H1 (cell line): ENCODE results near the gene SIPA1L3. TPM values are rescaled to one million over a fixed set of nuclear protein-coding genes. Genes with fewer than 3 reads are reported as not detected.

Experiments
- ASH2L ChIP-seq: fragments of 200-600, 300-600 bp; sonication (generic); IDR thresholded peaks from one replicate; pipeline ENCODE4 v1.7.1; 2017; ENCODE audit warnings: low read length
- CBX5 ChIP-seq: fragments of 300-800, 300-1000 bp; sonication (generic); IDR thresholded peaks from 2 replicates; pipeline ENCODE4 v1.7.1; 2016; ENCODE audit warnings: antibody characterized with exemption, low read length, low read depth
- CHD7 ChIP-seq: fragments of 300-600 bp; sonication (generic); IDR thresholded peaks from 2 replicates; pipeline ENCODE4 v1.7.1; 2012; ENCODE audit warnings: low read length, moderate library complexity, mild to moderate bottlenecking, inconsistent platforms; ENCODE audit not compliant: insufficient replicate concordance
- CREB1 ChIP-seq: IDR thresholded peaks from 2 replicates; pipeline ENCODE4 v1.6.1; 2012; ENCODE audit warnings: inconsistent platforms
- CTBP2 ChIP-seq: IDR thresholded peaks from 2 replicates; pipeline ENCODE4 v1.7.0; 2011; ENCODE audit warnings: borderline replicate concordance, mild to moderate bottlenecking, moderate library complexity, mixed read lengths, low read length; ENCODE audit not compliant: insufficient read depth, insufficient read length
- KDM4A ChIP-seq: IDR thresholded peaks from one replicate; pipeline ENCODE4 v1.7.1; 2012; ENCODE audit warnings: low read depth, mild to moderate bottlenecking, moderate library complexity, low read length, inconsistent platforms; ENCODE audit not compliant: severe bottlenecking
- POLR2A ChIP-seq, 2 experiments: IDR thresholded peaks; 1 replicate in 1 of 2; 2 replicates in 1 of 2; pipeline ENCODE4 v1.6.1; 2011; ENCODE audit warnings: low read depth in 2 of 2, low read length in 2 of 2, mild to moderate bottlenecking in 2 of 2; ENCODE audit errors: control extremely low read depth in 1 of 2
- polyA plus RNA-seq, 7 experiments: library from polyadenylated mRNA; depleted of rRNA in 3 of 7; stranded (reverse) in 5 of 7; unstranded in 2 of 7; fragments of >200 nt in 5 of 7; fragments of 200-250 nt in 2 of 7; gene quantifications; 1 replicate in 5 of 7; 2 replicates in 1 of 7; 4 replicates in 1 of 7; pipeline versions ENCODE4 v1.2.1 to v1.2.3, GENCODE V29; 2011 to 2013; ENCODE audit warnings: missing spikeins in 2 of 7, mixed read lengths in 2 of 7
- total RNA-seq: library from RNA; stranded (reverse); fragmentation: NEBNext Ultra II Directional; extraction: Animal tissue kit (Norgen Biotek cat#: 25700); gene quantifications from 2 replicates; pipeline ENCODE4 v1.2.1, GENCODE V29; 2021

Gene SIPA1L3
- total and polyA plus RNA-seq, 2 of the 8 experiments (the other 6 are each of a cell fraction or from before 2014, with no cell fraction given): 15.0 to 54.9 TPM

DNA sequence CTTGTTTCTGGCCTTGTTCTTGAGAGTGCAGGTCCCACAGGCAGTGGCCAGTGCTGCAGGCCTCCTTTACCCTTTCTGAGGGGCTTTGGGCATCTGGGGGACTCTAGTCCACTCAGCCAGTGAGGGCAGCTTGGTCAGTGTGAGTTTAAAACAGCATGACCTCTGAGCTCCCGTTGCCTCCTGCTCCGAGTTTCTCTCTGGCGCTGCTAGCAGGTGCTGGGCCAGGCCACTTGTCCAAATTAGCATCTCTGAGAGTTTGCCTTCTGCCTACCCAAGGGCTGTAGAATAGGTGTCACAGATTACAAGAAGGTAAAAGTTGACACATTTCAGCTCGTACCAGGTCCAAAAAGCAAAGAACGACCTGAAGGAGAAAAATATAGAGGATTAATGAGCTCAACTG, 105.9 kb downstream of the SIPA1L3 start (continued):
- TF ChIP-seq CHD7 (no peak), CREB1 (no peak), CBX5 (no peak), POLR2A (IDR thresholded peaks at IDR 0.05; ENCODE audit: control extremely low read depth in 1 of 2, low read depth in 2 of 2, low read length in 2 of 2) (no peak), KDM4A (no peak), ASH2L (no peak), CTBP2 (no peak)
